Stimulated activated CD4-positive, alpha-beta T cell treated with anti-CD3 and anti-CD28 coated beads, Interleukin-4, amount 100 ng/mL, for 48 hours (primary cell): ENCODE data around the gene CDH26.

ENCODE experiments used
- DNase-seq, 2 donors: peaks; one replicate each; pipeline ENCODE4 v3.0.0-alpha.2; 2020; ENCODE audit warnings: low read depth in 2 of 2

Gene CDH26

GRCh38 chr20:59958123-59958522 is at the start of gene CDH26:
Gene CDH26 (plus strand): TSS chr20:59958423. CDS start chr20:59958727, 304 bp downstream.
- no peak for DNase-seq

- DNase-seq, result no peak
Measured at GRCh38 chr20:59908855-59909254, 49.4 kb upstream of the CDH26 start.

DNA sequence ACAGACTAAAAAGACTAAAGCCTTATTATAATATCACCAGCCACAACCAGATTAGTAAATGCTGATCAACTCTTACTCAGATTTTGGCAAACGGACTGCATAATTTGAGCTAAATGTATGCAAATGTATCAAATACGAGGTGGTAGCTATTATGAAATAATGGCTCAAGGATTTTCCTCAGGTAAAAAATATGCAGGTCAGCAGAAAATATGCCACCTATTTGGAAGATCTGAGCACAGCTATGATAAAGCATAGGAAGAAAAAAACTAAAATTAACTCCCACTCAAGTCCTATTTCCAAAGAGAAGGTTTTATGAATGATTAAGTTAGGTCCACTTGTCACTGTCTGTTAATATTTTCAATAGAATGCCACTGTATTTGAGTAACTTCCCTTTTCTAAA is 47.2 kb upstream of the CDH26 start:
- no peak for DNase-seq

DNA sequence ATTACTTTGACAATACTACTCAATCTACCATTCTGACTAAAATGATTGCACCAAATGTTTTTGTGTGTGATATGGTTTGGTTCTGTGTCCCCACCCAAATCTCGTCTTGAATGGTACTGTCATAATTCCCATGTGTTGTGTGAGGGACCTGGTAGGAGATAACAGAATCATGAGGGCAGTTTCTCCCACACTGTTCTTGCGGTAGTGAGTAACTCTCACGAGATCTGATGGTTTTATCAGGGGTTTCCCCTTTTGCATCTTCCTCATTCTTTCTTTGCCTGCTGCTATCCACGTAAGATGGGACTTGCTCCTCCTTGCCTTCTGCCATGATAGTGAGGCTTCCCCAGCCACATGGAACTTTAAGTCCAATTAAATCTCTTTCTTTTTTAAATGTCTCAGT is 45.6 kb upstream of the CDH26 start:
- DNase-seq, result no peak

DNA sequence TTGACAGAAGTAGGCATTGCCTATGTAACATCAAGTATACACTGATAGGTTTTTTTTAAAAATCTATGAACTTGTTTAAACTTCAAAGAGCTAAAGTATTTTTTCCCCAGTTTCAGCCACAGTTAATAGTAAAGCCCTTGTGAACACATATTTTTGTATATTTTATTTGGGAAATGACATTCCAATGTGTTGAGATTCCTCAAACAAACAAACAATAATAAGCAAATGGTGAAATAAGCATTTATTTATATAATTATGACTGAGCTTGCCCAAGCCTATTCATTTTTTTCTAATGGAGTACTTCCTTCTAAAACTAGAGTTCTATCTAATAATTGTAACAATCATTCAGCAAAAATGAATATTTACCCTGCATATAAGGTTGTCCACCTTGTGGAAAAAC is 37.3 kb upstream of the CDH26 start:
- DNase-seq, result no peak

GRCh38 chr20:59923514-59923913 is 34.7 kb upstream of the CDH26 start:
- no peak for DNase-seq

DNA sequence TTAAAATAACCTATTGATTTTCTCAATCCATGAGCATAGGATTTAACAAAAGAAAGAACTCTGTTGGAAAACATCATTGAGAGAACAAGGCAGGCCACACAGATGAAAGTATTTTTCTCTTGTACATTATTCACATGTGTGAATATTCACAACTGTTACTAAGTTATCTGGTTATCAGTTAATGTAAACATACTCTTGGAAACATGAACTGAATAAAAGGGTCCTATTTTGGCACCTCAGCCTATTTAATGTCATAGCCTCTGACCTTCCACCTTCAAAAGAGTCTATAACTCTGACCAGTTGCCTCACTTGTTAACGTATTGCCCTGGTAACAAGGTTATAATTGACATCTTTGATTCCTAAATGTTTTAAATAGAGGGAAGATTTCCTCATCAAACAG is 32.9 kb upstream of the CDH26 start:
- DNase-seq, result no peak

DNA sequence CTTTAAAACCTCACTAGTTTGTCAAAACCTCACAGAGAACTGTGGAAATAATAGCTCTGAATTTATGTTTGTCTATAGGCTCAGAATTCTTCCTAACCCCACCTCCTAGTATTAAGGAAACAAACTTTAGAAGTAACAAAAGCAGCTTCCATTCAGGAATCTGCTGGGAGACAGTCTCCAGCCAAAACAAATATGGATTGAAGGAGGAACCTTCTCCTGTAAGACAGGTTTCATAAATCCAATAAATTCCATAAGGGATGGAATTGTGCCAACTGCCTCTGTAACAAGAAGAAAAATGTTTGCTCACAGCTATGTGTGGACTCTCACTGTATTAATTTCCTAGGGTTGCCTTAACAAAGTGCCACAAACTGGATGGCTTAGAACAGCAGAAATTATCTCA is 32.3 kb upstream of the CDH26 start:
- no peak for DNase-seq

- no peak for DNase-seq
Measured at GRCh38 chr20:59931511-59932312, 26.5 kb upstream of the CDH26 start.

DNA sequence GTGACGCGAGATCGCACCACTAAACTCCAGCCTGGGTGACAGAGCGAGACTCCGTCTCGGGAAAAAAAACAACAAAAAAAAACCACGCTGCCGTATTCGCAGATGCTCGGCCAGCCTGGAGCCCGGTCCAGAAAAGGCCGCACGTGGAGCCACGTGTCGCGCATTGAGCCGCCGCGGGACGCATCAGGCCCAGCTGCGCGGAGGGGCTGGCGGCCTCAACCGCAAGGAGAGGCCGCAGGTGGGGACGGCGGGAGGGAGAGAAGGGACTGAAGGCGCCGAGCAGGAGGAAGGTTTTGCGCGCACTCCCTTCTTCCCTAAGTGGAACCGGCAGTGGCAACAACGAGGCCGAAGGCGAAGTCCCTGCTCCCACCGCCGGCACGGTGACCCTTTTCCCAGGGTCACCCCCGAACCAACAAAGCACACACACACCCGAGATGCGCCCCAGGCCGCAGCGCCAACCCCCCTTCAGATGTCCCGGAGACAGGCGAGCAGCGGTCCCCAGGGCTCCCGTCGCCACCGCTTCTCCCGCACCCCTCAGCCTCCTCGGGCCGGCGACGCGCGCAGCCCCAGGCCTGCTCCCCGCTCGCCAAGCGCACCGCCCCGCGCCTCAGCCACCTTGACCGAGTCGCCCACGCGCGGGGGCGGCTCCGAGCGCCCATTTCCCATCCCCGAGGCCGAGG is 25.5 kb upstream of the CDH26 start:
- no peak for DNase-seq

DNA sequence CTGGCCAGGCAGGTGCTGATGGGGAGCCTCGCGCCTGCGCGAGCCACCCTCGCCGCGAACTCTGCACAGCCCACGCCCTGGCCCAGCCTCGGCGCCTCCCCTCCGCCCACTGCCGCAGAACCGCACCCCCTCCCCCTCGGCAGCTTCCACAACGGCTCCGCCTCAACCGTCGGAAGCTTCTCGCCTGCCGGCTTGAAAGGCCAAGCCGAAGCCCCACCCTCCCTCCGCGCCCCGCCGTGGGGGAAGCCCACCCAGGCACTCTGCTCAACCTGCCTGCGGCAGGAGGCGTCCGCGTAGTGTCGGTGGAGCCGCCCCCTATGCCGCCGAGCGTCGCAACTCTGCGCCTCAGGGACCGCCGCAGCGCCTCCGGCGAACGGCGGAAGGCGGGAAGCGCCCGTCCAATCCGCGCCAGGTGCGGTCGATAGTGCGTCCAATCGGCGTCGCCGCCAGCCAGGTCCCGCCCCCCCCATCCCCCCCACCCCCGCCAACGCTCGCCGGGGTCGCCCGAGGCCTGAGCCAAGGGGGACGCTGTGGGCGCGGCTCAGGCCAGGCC is 24.9 kb upstream of the CDH26 start, which contains the start of gene SYCP2:
Gene SYCP2 (minus strand): TSS at position 342 of the 553 bp plus-strand sequence. CDS start 11,224 bp downstream, outside the sequence.
- peak; percentile 32 to 52 for DNase-seq

DNA sequence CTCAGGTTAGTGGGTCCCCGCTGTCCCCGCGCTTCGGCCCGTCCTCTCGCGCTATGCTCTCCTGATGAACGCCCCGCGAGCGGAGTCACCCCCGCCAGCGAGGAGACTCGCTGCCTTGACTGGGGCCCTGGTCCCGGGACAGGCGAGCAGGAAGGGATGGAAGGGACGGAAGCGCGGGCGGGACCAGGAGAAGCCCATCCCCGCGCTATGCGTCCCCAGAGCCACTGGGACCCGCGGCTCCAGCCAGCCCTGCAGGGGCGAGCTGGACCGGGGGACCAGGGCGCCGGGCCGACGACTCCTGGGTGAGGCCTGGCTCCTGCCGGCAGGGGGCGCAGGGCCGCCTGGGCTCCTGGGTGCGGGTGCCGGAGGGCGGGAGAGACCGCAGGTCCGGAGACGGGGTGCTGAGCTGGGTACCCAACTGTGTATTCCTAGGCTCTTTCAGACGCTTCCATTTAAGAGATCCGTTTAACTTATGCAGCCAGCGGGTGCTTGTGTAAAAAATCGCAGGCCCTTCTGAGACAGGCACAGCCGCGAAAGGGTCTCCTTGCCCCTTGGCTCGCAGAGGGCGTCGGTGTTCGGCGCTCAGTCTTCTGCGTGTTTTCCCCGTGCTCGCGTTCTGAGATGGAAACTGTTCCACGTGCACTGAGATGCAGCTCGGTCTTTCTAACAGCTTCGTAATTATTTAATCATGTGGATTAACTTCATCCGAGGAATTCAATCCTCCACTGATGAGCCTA is 24.2 kb upstream of the CDH26 start:
- peak; percentile 73 to 76 for DNase-seq

DNA sequence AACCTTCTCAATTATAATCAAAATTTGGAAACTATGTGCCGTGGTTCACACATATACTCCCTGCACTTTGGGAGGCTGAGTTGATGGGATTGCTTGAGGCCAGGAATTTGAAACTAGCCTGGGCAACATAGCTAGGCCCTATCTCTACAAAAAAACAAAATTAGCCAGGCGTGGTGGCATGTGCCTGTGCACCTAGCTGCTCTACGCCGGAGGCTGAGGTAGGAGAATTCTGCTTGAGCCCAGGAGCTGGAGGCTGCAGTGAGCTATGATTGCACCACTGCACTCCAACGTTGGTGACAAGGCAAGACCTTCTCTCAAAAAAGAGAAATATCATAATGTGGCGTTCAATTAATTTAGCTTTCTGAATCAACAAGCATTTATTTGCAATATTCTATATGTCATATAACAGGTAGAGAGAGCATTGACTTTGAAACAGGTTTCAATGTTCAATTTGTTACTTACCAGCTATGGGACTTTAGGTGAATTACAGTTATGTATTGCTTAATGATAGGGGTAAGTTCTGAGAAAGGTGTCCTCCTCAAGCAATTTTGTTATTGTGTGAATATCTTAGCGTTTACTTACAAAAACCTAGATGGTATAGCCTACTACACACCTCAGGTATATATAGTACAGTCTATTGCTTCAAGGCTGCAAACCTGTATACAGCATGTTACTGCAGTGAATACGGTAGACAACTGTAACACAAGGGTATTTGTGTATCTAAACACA is 22.6 kb upstream of the CDH26 start:
- DNase-seq, result no peak

GRCh38 chr20:59936409-59936808 is 21.8 kb upstream of the CDH26 start:
- no peak for DNase-seq

GRCh38 chr20:59937150-59937549 is 21.1 kb upstream of the CDH26 start:
- DNase-seq, result no peak

- no peak for DNase-seq
Measured at GRCh38 chr20:59938221-59938620, 20.0 kb upstream of the CDH26 start.

GRCh38 chr20:59938696-59939051 is 19.5 kb upstream of the CDH26 start:
- DNase-seq, result no peak

- no peak for DNase-seq
Measured at GRCh38 chr20:59939052-59939878, 19.0 kb upstream of the CDH26 start.

GRCh38 chr20:59939879-59940128 is 18.4 kb upstream of the CDH26 start:
- no peak for DNase-seq

DNA sequence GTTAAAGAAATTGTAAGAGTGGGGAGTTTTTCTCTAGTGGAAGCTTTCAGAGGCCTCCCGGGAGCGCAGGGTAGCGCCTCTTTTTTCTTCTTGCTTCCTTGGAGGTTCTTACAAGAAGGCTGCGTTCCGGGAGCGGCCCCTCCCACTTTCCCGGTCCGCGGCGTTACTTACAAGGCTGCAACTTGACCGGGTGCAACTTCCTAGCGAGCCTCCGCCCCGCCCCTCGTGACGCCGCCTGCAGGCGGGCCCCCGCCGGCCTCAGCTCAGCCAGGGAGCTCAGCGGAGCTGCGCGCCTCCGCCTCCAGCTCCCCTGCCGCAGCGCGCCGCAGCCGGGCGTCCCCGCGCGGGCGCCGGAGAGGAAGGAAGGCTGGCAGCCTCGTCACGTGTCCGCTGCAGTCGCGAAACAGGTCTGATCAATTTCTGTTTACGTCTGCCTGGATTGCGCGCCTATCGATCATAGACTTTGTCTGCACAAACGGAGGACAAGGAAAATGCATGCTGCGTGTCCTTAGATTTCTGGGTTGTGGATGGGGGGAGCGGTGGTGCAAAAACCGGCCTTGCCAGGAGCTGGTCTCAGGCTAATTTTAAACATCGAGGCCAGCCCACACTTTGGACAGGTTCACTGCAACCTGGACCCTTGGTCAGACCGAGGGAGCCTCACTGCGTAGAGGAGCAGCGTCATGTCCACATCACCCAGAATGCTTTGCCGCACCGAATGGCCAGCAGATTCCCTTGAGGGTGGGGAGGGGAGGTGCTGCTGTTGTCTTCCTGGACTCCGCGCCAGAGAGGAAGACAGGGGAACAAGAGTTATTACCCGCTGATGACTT is 17.9 kb upstream of the CDH26 start, which contains the start of the genes FAM217B and PPP1R3D:
Gene FAM217B (plus strand): TSS at position 261 of the 827 bp plus-strand sequence. CDS start 3,555 bp downstream, outside the sequence.
Gene PPP1R3D (minus strand): TSS at position 177 of the 827 bp plus-strand sequence. CDS start 374 bp downstream, outside the sequence.
- peak; percentile 83 to 89 for DNase-seq
